Neural progenitor cell (in vitro differentiated cells): ENCODE measurements around the gene ABTB2. TPM values are rescaled to one million over a fixed set of nuclear protein-coding genes. Genes with fewer than 3 reads are reported as not detected.
A peak's percentile ranks its signal among the peaks of the same experiment; 100 is the strongest.

ENCODE experiments used
- DNase-seq: peaks from one replicate; pipeline ENCODE4 v3.0.0-alpha.2; 2016; ENCODE audit warnings: low spot score
- H2AFZ ChIP-seq: fragments of 200-600 bp; sonication (generic); replicated peaks from 2 replicates; pipeline ENCODE4 v1.6.1; 2016; ENCODE audit warnings: antibody characterized with exemption
- H3F3A ChIP-seq: fragments of 200-600 bp; sonication (generic); 2 replicates; pipeline ENCODE4 v1.6.1; 2016; ENCODE audit warnings: antibody characterized with exemption, low read depth
- H3K27ac ChIP-seq: fragments of 200-600 bp; sonication (generic); 2 replicates; pipeline ENCODE4 v1.5.1; 2016; ENCODE audit warnings: mild to moderate bottlenecking
- H3K27me3 ChIP-seq: fragments of 200-600 bp; sonication (generic); 2 replicates; pipeline ENCODE4 v1.6.1; 2016; ENCODE audit warnings: mild to moderate bottlenecking, moderate library complexity
- H3K36me3 ChIP-seq: fragments of 200-600 bp; sonication (generic); 2 replicates; pipeline ENCODE4 v1.5.1; 2016
- H3K4me1 ChIP-seq: fragments of 200-600 bp; sonication (generic); 2 replicates; pipeline ENCODE4 v1.6.1; 2016; ENCODE audit warnings: mixed run types
- H3K4me2 ChIP-seq: fragments of 200-600 bp; sonication (generic); 2 replicates; pipeline ENCODE4 v1.6.1; 2016
- H3K4me3 ChIP-seq: fragments of 200-600 bp; sonication (generic); 2 replicates; pipeline ENCODE4 v1.5.1; 2016
- H3K79me2 ChIP-seq: fragments of 200-600 bp; sonication (generic); 2 replicates; pipeline ENCODE4 v1.6.1; 2016; ENCODE audit warnings: low read depth
- H3K9ac ChIP-seq: fragments of 200-600 bp; sonication (generic); 2 replicates; pipeline ENCODE4 v1.6.1; 2016
- H3K9me3 ChIP-seq: fragments of 200-600 bp; sonication (generic); 2 replicates; pipeline ENCODE4 v1.5.1; 2016; ENCODE audit warnings: low read depth
- H4K20me1 ChIP-seq: fragments of 200-600 bp; sonication (generic); 2 replicates; pipeline ENCODE4 v1.6.1; 2016; ENCODE audit warnings: low read depth
- H3K27ac Mint-ChIP-seq: 3 replicates; pipeline ENCODE4 v1.8.0; 2021; ENCODE audit warnings: mixed read lengths
- H3K27me3 Mint-ChIP-seq: 2 replicates; pipeline ENCODE4 v1.8.0; 2022; ENCODE audit warnings: low read depth, mild to moderate bottlenecking, inconsistent platforms, moderate library complexity, mixed read lengths; ENCODE audit not compliant: insufficient read depth
- H3K36me3 Mint-ChIP-seq: 3 replicates; pipeline ENCODE4 v1.8.0; 2021; ENCODE audit warnings: mixed read lengths
- H3K4me1 Mint-ChIP-seq: 3 replicates; pipeline ENCODE4 v1.8.0; 2021; ENCODE audit warnings: mixed read lengths
- H3K4me3 Mint-ChIP-seq: 3 replicates; pipeline ENCODE4 v1.8.0; 2021; ENCODE audit warnings: mild to moderate bottlenecking, moderate library complexity, mixed read lengths
- H3K9me3 Mint-ChIP-seq: 3 replicates; pipeline ENCODE4 v1.8.0; 2020; ENCODE audit warnings: mixed read lengths
- EZH2 ChIP-seq: fragments of 200-600 bp; sonication (generic); IDR thresholded peaks from 2 replicates; pipeline ENCODE4 v1.6.1; 2017; ENCODE audit warnings: antibody characterized with exemption, mild to moderate bottlenecking, moderate library complexity
- EZH2phosphoT487 ChIP-seq: fragments of 200-600 bp; sonication (generic); IDR thresholded peaks from 2 replicates; pipeline ENCODE4 v1.6.1; 2017; ENCODE audit warnings: antibody characterized with exemption
- total RNA-seq: library from RNA; depleted of rRNA; stranded (reverse); fragments of >200 nt; gene quantifications from 2 replicates; pipeline ENCODE4 v1.2.3, GENCODE V29; 2015; ENCODE audit warnings: low replicate concordance
- TF ChIP-seq, protein P1 (sequence below): fragments of 200-600 bp; sonication (generic); IDR thresholded peaks from 2 replicates; pipeline ENCODE4 v1.5.1; 2017; ENCODE audit warnings: antibody characterized with exemption, mild to moderate bottlenecking

Gene ABTB2
- total RNA-seq, 1 donor from 2014 or later = 0.37 TPM

DNA sequence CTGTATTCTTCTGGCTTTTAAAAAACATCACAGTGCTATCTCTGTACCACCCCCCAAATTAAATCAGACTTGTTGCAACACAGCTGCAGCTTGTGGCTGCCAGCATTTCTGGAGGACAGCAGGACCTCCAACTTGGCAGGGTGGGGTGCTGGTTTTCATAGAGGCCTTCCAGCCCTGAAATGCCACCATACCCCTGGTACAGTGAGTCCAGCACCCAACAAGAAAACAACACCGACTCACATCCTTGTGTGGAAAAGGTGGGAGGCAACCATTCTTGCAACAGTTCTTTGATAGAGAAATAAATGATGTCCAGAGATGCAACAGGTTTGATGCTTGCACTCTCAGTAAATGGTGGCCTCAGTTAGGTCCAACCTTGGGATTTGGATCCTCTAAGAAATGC is 96.0 kb downstream of the ABTB2 start:
- TF ChIP-seq EZH2 (no peak), EZH2phosphoT487 (no peak)
- TF ChIP-seq, protein P1, sequence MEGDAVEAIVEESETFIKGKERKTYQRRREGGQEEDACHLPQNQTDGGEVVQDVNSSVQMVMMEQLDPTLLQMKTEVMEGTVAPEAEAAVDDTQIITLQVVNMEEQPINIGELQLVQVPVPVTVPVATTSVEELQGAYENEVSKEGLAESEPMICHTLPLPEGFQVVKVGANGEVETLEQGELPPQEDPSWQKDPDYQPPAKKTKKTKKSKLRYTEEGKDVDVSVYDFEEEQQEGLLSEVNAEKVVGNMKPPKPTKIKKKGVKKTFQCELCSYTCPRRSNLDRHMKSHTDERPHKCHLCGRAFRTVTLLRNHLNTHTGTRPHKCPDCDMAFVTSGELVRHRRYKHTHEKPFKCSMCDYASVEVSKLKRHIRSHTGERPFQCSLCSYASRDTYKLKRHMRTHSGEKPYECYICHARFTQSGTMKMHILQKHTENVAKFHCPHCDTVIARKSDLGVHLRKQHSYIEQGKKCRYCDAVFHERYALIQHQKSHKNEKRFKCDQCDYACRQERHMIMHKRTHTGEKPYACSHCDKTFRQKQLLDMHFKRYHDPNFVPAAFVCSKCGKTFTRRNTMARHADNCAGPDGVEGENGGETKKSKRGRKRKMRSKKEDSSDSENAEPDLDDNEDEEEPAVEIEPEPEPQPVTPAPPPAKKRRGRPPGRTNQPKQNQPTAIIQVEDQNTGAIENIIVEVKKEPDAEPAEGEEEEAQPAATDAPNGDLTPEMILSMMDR = no peak
- no peak overlapping the region for H3K9ac ChIP-seq
- H3K9me3 ChIP-seq = no peaks in the 10 kb centered on the region
- H3K27ac ChIP-seq = no peak overlapping the region
- no peaks in the 10 kb centered on the region for H3K27me3 ChIP-seq
- Mint-ChIP-seq H3K9me3 (no peaks in the 10 kb centered on the region), H3K27me3 (peaks cover 2% of the 10 kb centered on the region), H3K27ac (no peak overlapping the region), H3K4me3 (no peak overlapping the region), H3K36me3 (no peaks in the 10 kb centered on the region), H3K4me1 (peaks cover 41% of the 10 kb centered on the region)
- no peaks in the 10 kb centered on the region for H3K79me2 ChIP-seq
- no peak overlapping the region for H2AFZ ChIP-seq
- no peak overlapping the region for H3K4me3 ChIP-seq
- H3K4me2 ChIP-seq = no peak overlapping the region
- no peaks in the 10 kb centered on the region for H4K20me1 ChIP-seq
- peaks cover 6% of the 10 kb centered on the region for H3F3A ChIP-seq
- no peak for DNase-seq
- H3K36me3 ChIP-seq = no peaks in the 10 kb centered on the region
- H3K4me1 ChIP-seq = peaks cover 17% of the 10 kb centered on the region

DNA sequence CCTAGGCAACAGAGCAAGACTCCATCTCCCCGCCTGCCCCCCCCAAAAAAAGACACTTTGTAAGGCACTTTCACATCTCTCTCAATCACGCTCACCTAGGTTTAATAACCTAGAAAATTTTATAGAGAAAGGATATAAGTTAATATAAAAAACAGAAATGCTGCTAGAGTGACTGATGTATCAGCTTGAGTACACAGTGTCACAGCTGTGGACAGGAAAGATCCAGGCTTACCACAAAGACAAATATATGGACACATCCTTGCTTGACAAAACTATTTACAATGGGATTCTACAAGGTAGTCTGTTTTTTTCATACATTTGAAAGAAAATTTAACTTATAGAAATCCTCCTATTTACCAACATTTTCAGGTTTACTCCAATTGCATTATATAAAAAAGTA is 96.7 kb downstream of the ABTB2 start:
- H3K9me3 ChIP-seq = no peaks in the 10 kb centered on the region
- Mint-ChIP-seq H3K27ac (no peak overlapping the region), H3K4me1 (peaks cover 42% of the 10 kb centered on the region), H3K36me3 (no peaks in the 10 kb centered on the region), H3K4me3 (no peak overlapping the region), H3K9me3 (no peaks in the 10 kb centered on the region), H3K27me3 (peaks cover 2% of the 10 kb centered on the region)
- peaks cover 6% of the 10 kb centered on the region for H3F3A ChIP-seq
- H3K4me1 ChIP-seq = peaks cover 15% of the 10 kb centered on the region
- TF ChIP-seq, protein P1 = no peak
- no peak for TF ChIP-seq EZH2
- TF ChIP-seq EZH2phosphoT487 = no peak
- no peak for DNase-seq
- no peak overlapping the region for H3K4me2 ChIP-seq
- no peak overlapping the region for H3K4me3 ChIP-seq
- H3K27ac ChIP-seq = no peak overlapping the region
- H4K20me1 ChIP-seq = no peaks in the 10 kb centered on the region
- no peaks in the 10 kb centered on the region for H3K79me2 ChIP-seq
- H3K9ac ChIP-seq = no peak overlapping the region
- H3K36me3 ChIP-seq = no peaks in the 10 kb centered on the region
- H2AFZ ChIP-seq = no peak overlapping the region
- no peaks in the 10 kb centered on the region for H3K27me3 ChIP-seq

DNA sequence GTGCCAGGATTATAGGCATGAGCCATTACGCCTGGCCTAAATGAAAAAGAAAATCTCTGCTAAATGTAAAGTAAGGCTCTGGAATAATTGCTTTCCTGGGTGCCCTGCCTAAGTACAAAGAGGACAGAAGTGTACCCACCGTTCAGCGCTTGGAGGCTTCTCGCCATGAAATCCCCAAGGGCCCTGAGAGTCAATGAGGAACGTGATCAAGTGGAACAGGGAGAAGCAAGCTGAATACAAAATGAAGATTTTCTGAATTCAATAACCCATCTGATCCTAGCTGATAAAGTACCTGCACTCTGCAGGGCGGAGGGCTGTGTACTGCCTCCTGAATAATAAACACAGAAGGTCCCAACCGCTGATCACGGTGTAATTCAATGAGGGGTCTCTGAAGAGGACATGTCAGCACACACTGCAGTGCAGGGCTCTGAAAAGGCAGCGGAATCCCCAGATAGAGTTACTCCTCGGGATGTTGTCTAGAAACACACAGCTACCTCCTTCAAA is 97.7 kb downstream of the ABTB2 start:
- Histone ChIP-seq H3K4me1 (peaks cover 15% of the 10 kb centered on the region), H2AFZ (no peak overlapping the region), H3F3A (peaks cover 6% of the 10 kb centered on the region), H3K79me2 (no peaks in the 10 kb centered on the region), H3K4me3 (no peak overlapping the region), H3K27ac (no peak overlapping the region), H3K27me3 (no peaks in the 10 kb centered on the region), H3K4me2 (no peak overlapping the region), H3K36me3 (no peaks in the 10 kb centered on the region), H3K9ac (no peak overlapping the region), H4K20me1 (no peaks in the 10 kb centered on the region), H3K9me3 (no peaks in the 10 kb centered on the region)
- Mint-ChIP-seq H3K36me3 (no peaks in the 10 kb centered on the region), H3K27me3 (peaks cover 2% of the 10 kb centered on the region), H3K4me3 (no peak overlapping the region), H3K27ac (peak overlapping the region; percentile 46), H3K4me1 (peaks cover 42% of the 10 kb centered on the region), H3K9me3 (no peaks in the 10 kb centered on the region)
- no peak for DNase-seq
- no peak for TF ChIP-seq EZH2
- TF ChIP-seq, protein P1 = no peak
- no peak for TF ChIP-seq EZH2phosphoT487
